HG02642 (cell line): ENCODE results near the gene OR5P2.
"Not testable (repeated sequence)": the region's sequence is repeated elsewhere in the genome, so short reads cannot be mapped to it uniquely, and the experiment has no call there.

ENCODE experiments used
- ATAC-seq: cut with Tn5 transposase; IDR thresholded peaks from one replicate; pipeline ENCODE4 v1.9.1; 2021; ENCODE audit warnings: mild to moderate bottlenecking; ENCODE audit not compliant: unreplicated experiment, poor library complexity

OR5P2 gene

GRCh38 chr11:7796842-7797241 is at the start of gene OR5P2:
TSS of gene OR5P2 (minus strand) at chr11:7796942. CDS start at chr11:7796942, 0 bp downstream.
- no peak for ATAC-seq

- ATAC-seq = no peak
These were observed 49.3 kb upstream of the OR5P2 start for GRCh38 chr11:7846003-7846402.

- ATAC-seq = no peak
These were observed 48.2 kb upstream of the OR5P2 start for GRCh38 chr11:7844986-7845385.

- no peak for ATAC-seq
These were observed 47.8 kb upstream of the OR5P2 start for GRCh38 chr11:7844521-7844920.

GRCh38 chr11:7840578-7840977 is 43.8 kb upstream of the OR5P2 start:
- no peak for ATAC-seq

- no peak for ATAC-seq
These were observed 36.8 kb upstream of the OR5P2 start for GRCh38 chr11:7833527-7833926.

GRCh38 chr11:7830740-7831139 is 34.0 kb upstream of the OR5P2 start, which contains the start of gene OR5P3:
TSS of gene OR5P3 (minus strand) at chr11:7830840.
- no peak for ATAC-seq

GRCh38 chr11:7826324-7826723 is 29.6 kb upstream of the OR5P2 start:
- no peak for ATAC-seq

- not testable (repeated sequence) for ATAC-seq
These were observed 23.7 kb upstream of the OR5P2 start for GRCh38 chr11:7820417-7820816.

- not testable (repeated sequence) for ATAC-seq
These were observed 18.2 kb upstream of the OR5P2 start for GRCh38 chr11:7814897-7815296.

- not testable (repeated sequence) for ATAC-seq
These were observed 13.6 kb upstream of the OR5P2 start for GRCh38 chr11:7810301-7810700.

- no peak for ATAC-seq
These were observed 3.5 kb downstream of the OR5P2 start for GRCh38 chr11:7793233-7793632.

GRCh38 chr11:7787239-7787638 is 9.5 kb downstream of the OR5P2 start:
- ATAC-seq = peak; percentile 79

- ATAC-seq = no peak
These were observed 21.1 kb downstream of the OR5P2 start for GRCh38 chr11:7775689-7776088.

GRCh38 chr11:7764301-7764700 is 32.4 kb downstream of the OR5P2 start:
- ATAC-seq = not testable (repeated sequence)

- no peak for ATAC-seq
These were observed 37.7 kb downstream of the OR5P2 start for GRCh38 chr11:7759010-7759409.

- no peak for ATAC-seq
These were observed 47.3 kb downstream of the OR5P2 start for GRCh38 chr11:7749456-7749855.
